GM12872 (cell line): ENCODE data around the gene ELAVL1.

ENCODE experiments used
- CTCF ChIP-seq: IDR thresholded peaks from 3 replicates; pipeline ENCODE4 v1.5.1; 2011; ENCODE audit warnings: low read depth, mild to moderate bottlenecking, low read length, moderate library complexity; ENCODE audit not compliant: insufficient read depth

Gene ELAVL1

GRCh38 chr19:7979559-7979958 is 25.9 kb downstream of the ELAVL1 start:
- no peak for TF ChIP-seq CTCF

GRCh38 chr19:7979011-7979410 is 26.4 kb downstream of the ELAVL1 start:
- TF ChIP-seq CTCF, result no peak

DNA sequence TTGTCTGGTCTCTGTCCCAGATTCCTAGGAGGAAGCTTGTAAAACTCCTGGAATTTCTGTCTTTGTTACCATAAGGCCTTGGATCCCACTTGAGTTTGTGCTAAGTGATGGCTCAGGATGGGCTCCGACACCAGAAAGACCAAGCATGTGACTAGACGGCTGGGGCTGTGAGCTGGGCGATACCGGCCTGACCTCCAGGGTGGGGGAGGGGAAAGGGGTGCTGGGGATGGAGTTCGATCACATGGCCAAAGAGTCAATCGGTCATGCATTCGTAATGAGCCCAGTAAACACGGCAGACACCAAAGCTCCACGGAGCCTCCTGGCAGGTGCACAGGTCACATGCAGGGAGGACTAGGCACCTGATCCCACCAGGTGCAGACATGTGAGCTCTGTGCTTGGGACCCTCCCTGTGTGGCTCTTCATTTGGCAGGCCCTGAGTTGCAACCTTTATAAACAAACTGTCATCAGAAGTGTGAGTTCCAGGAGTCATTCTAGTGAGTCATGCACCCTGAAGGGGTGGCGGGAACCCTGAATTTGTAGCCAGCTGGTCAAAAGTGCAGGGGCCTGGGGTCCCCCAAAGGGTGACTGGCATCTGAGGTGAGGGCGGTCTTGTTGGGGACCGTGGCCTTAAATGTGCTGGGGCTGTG is 27.1 kb downstream of the ELAVL1 start:
- TF ChIP-seq CTCF, result no peak

DNA sequence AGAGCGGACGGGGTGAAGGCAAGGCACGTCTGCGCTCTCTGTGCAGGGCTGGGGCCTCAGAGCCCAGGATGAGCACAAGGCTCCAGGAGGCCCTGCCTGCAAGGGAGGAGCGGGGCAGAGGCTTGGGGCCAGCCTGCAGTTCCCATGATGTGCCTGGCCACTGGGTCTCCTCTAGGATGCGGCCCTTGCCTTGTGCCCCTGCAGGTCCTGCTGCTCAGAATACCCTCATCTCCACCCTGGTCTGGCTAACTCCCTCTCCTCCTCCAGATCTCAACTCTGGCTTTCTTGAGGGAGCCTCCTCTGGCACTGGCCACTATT is 27.8 kb downstream of the ELAVL1 start:
- no peak for TF ChIP-seq CTCF

GRCh38 chr19:7977021-7977722 is 28.3 kb downstream of the ELAVL1 start:
- TF ChIP-seq CTCF, result no peak

GRCh38 chr19:7976461-7976860 is 29.0 kb downstream of the ELAVL1 start:
- no peak for TF ChIP-seq CTCF

DNA sequence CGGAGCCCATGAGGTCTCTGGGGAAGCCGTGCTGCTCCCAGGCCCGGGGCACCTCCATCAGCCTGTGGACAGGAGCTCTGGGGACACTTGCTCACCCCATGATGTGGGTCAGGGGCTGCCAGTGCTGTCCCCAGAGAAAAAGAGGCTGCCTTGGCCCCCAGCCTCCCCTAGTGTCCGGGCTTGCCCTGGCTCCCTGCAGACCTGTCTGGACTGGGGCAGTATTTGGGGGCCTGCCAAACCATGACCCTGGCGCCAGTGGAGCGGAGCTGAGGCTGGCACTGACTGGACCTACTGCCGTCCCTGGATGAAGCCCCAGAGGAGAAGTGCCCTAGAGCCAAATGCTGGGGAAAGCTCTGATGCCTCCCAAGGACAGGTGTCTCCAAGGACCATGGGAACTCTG is 30.4 kb downstream of the ELAVL1 start:
- no peak for TF ChIP-seq CTCF
